GM23338 (cell line): ENCODE measurements around the gene RHBDD2. TPM values are rescaled to one million over a fixed set of nuclear protein-coding genes. Genes with fewer than 3 reads are reported as not detected.

ENCODE experiments used
- ATAC-seq: fragments of 200-7000 bp; cut with Tn5 transposase; 3 replicates; pipeline ENCODE4 v1.9.1; 2020
- DNase-seq: peaks from one replicate; pipeline ENCODE4 v3.0.0-alpha.2; 2015; ENCODE audit warnings: low spot score
- H2AFZ ChIP-seq: fragments of 200-600 bp; sonication (generic); 2 replicates; pipeline ENCODE4 v1.8.0; 2016; ENCODE audit warnings: antibody characterized with exemption, mild to moderate bottlenecking, moderate library complexity
- H3F3A ChIP-seq: fragments of 200-600 bp; sonication (generic); replicated peaks from 2 replicates; pipeline ENCODE4 v1.8.0; 2017; ENCODE audit warnings: antibody characterized with exemption, mixed run types, low read depth
- H3K27ac ChIP-seq: fragments of 200-600 bp; sonication (generic); 2 replicates; pipeline ENCODE4 v1.6.1; 2016; ENCODE audit warnings: low read depth
- H3K27me3 ChIP-seq: fragments of 200-600 bp; sonication (generic); 2 replicates; pipeline ENCODE4 v1.8.0; 2016; ENCODE audit warnings: mild to moderate bottlenecking, mixed run types, moderate library complexity; ENCODE audit not compliant: insufficient read depth
- H3K36me3 ChIP-seq: fragments of 200-600 bp; sonication (generic); 2 replicates; pipeline ENCODE4 v1.8.0; 2016; ENCODE audit warnings: mild to moderate bottlenecking; ENCODE audit not compliant: insufficient read depth
- H3K4me1 ChIP-seq: fragments of 200-600 bp; sonication (generic); 2 replicates; pipeline ENCODE4 v1.8.0; 2016; ENCODE audit warnings: mild to moderate bottlenecking, moderate library complexity; ENCODE audit not compliant: insufficient read depth
- H3K4me2 ChIP-seq: fragments of 200-600 bp; sonication (generic); 2 replicates; pipeline ENCODE4 v1.7.1; 2017; ENCODE audit warnings: mixed run types
- H3K4me3 ChIP-seq: fragments of 200-600 bp; sonication (generic); 2 replicates; pipeline ENCODE4 v1.6.1; 2016; ENCODE audit warnings: mixed run types
- H3K79me2 ChIP-seq: fragments of 200-600 bp; sonication (generic); replicated peaks from 2 replicates; pipeline ENCODE4 v1.8.0; 2017; ENCODE audit warnings: mild to moderate bottlenecking; ENCODE audit not compliant: insufficient read depth
- H3K9me2 ChIP-seq: fragments of 200-600 bp; sonication (generic); 2 replicates; pipeline ENCODE4 v1.8.0; 2017; ENCODE audit not compliant: insufficient read depth
- H4K20me1 ChIP-seq: fragments of 200-600 bp; sonication (generic); replicated peaks from 2 replicates; pipeline ENCODE4 v1.8.0; 2017; ENCODE audit warnings: mild to moderate bottlenecking; ENCODE audit not compliant: insufficient read depth
- H3K27ac Mint-ChIP-seq: 2 replicates; pipeline ENCODE4 v1.8.0; 2020; ENCODE audit warnings: inconsistent platforms, mild to moderate bottlenecking, moderate library complexity, mixed read lengths
- H3K27me3 Mint-ChIP-seq: 3 replicates; pipeline ENCODE4 v1.8.0; 2022; ENCODE audit warnings: low read depth, mild to moderate bottlenecking, moderate library complexity, mixed read lengths, inconsistent platforms; ENCODE audit not compliant: insufficient read depth, poor library complexity
- H3K36me3 Mint-ChIP-seq: 3 replicates; pipeline ENCODE4 v1.8.0; 2021; ENCODE audit warnings: low read depth, mild to moderate bottlenecking, inconsistent platforms, moderate library complexity, mixed read lengths
- H3K4me1 Mint-ChIP-seq: 3 replicates; pipeline ENCODE4 v1.8.0; 2020; ENCODE audit warnings: mild to moderate bottlenecking, inconsistent platforms, mixed read lengths
- H3K4me3 Mint-ChIP-seq: 3 replicates; pipeline ENCODE4 v1.8.0; 2021; ENCODE audit warnings: moderate library complexity, mild to moderate bottlenecking, inconsistent platforms, mixed read lengths
- H3K9me3 Mint-ChIP-seq: 3 replicates; pipeline ENCODE4 v1.8.0; 2020; ENCODE audit warnings: moderate library complexity, mild to moderate bottlenecking, inconsistent platforms, mixed read lengths
- CREB1 ChIP-seq: fragments of 250-450 bp; sonication (Bioruptor Pico); IDR thresholded peaks from 2 replicates; pipeline ENCODE4 v1.5.0; 2020; ENCODE audit warnings: low read depth, mild to moderate bottlenecking, moderate library complexity
- EZH2 ChIP-seq: fragments of 200-600 bp; sonication (generic); IDR thresholded peaks from one replicate; pipeline ENCODE4 v1.8.0; 2017; ENCODE audit warnings: antibody characterized with exemption, mild to moderate bottlenecking, low read depth; ENCODE audit not compliant: unreplicated experiment
- EZH2phosphoT487 ChIP-seq: fragments of 200-600 bp; sonication (generic); IDR thresholded peaks from one replicate; pipeline ENCODE4 v1.8.1; 2018; ENCODE audit warnings: antibody characterized with exemption; ENCODE audit not compliant: unreplicated experiment
- JUNB ChIP-seq: IDR thresholded peaks from one replicate; pipeline ENCODE4 v1.6.1; 2016; ENCODE audit warnings: antibody characterized with exemption; ENCODE audit not compliant: unreplicated experiment
- NANOG ChIP-seq: IDR thresholded peaks from 2 replicates; pipeline ENCODE4 v1.6.1; 2016; ENCODE audit warnings: antibody characterized with exemption, borderline replicate concordance
- POLR2AphosphoS5 ChIP-seq: IDR thresholded peaks from 2 replicates; pipeline ENCODE4 v1.6.1; 2016; ENCODE audit warnings: antibody characterized with exemption, low read depth
- STAT1 ChIP-seq: IDR thresholded peaks from one replicate; pipeline ENCODE4 v1.6.1; 2016; ENCODE audit warnings: antibody characterized with exemption; ENCODE audit not compliant: unreplicated experiment
- ZNF114 ChIP-seq: fragments of 250-450 bp; sonication (Bioruptor Pico); IDR thresholded peaks from 2 replicates; pipeline ENCODE4 v1.5.0; 2020; ENCODE audit warnings: mild to moderate bottlenecking, moderate library complexity
- ZNF331 ChIP-seq: fragments of 250-450 bp; sonication (Bioruptor Pico); IDR thresholded peaks from 2 replicates; pipeline ENCODE4 v1.5.0; 2020; ENCODE audit warnings: low read depth, mild to moderate bottlenecking, moderate library complexity
- polyA plus RNA-seq: library from polyadenylated mRNA; unstranded; fragments of >200 nt; fragmentation: Nextera tagmentation; extraction: Ambion mirVana; gene quantifications from 2 replicates; pipeline ENCODE4 v1.2.1, GENCODE V29; 2016
- total RNA-seq: library from RNA; depleted of rRNA; stranded (reverse); fragments of >200 nt; shearing (Covaris generic); gene quantifications from 2 replicates; pipeline ENCODE4 v1.2.3, GENCODE V29; 2014
- TF ChIP-seq, protein P1 (sequence below), 2 experiments: fragments of 200-600 bp in 1 of 2; sonication (generic) in 1 of 2; conservative IDR thresholded peaks; 2 replicates each; pipeline versions ENCODE4 v1.5.1 to v1.6.1; 2016 to 2017; ENCODE audit warnings: antibody characterized with exemption in 2 of 2, low read depth in 2 of 2, mild to moderate bottlenecking in 2 of 2, moderate library complexity in 1 of 2
- TF ChIP-seq, protein P2 (sequence below): IDR thresholded peaks from one replicate; pipeline ENCODE4 v1.6.1; 2018; ENCODE audit warnings: antibody characterized with exemption; ENCODE audit not compliant: unreplicated experiment

RHBDD2 gene
- total and polyA plus RNA-seq, 2 experiments from 2014 or later, result 23.1 to 25.7 TPM

DNA sequence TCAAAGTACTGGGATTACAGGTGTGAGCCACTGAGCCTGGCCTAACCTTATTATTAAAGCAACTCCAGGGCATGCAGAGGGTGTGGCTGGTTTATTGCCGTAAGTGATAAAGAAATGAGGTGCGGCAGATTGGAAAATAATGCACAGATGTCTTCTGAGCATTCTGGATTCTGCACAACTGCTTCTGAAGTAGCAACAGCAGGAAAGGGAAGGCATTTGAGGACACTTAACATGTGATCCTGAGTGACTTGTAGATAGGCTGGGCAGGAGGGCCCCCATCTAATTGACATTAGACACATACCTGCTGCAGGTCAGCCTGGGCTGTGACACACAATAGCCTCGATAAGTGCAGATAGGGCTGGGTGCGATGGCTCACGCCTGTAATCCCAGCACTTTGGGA lies 5.6 kb downstream of the RHBDD2 start:
- H3K36me3 ChIP-seq, result peaks cover 28% of the 10 kb centered on the region
- peaks cover 11% of the 10 kb centered on the region for H3K27me3 Mint-ChIP-seq
- no peak overlapping the region for H3K4me2 ChIP-seq
- TF ChIP-seq ZNF331 (CRISPR knock-in tag) (no peak), NANOG (no peak), ZNF114 (CRISPR knock-in tag) (no peak), JUNB (no peak), STAT1 (no peak), POLR2AphosphoS5 (no peak)
- TF ChIP-seq, protein P1, sequence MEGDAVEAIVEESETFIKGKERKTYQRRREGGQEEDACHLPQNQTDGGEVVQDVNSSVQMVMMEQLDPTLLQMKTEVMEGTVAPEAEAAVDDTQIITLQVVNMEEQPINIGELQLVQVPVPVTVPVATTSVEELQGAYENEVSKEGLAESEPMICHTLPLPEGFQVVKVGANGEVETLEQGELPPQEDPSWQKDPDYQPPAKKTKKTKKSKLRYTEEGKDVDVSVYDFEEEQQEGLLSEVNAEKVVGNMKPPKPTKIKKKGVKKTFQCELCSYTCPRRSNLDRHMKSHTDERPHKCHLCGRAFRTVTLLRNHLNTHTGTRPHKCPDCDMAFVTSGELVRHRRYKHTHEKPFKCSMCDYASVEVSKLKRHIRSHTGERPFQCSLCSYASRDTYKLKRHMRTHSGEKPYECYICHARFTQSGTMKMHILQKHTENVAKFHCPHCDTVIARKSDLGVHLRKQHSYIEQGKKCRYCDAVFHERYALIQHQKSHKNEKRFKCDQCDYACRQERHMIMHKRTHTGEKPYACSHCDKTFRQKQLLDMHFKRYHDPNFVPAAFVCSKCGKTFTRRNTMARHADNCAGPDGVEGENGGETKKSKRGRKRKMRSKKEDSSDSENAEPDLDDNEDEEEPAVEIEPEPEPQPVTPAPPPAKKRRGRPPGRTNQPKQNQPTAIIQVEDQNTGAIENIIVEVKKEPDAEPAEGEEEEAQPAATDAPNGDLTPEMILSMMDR (conservative IDR thresholded peaks at IDR 0.05; ENCODE audit: low read depth in 2 of 2), result no peak
- H3K9me2 ChIP-seq, result no peaks in the 10 kb centered on the region
- H4K20me1 ChIP-seq, result peaks cover 14% of the 10 kb centered on the region
- H3K4me3 Mint-ChIP-seq, result no peak overlapping the region
- no peak for ATAC-seq
- peaks cover 18% of the 10 kb centered on the region for H3K4me1 Mint-ChIP-seq
- peaks cover 82% of the 10 kb centered on the region for H3K36me3 Mint-ChIP-seq
- no peak overlapping the region for H3K27ac Mint-ChIP-seq
- DNase-seq, result no peak
- H3K9me3 Mint-ChIP-seq, result no peaks in the 10 kb centered on the region
- H3K79me2 ChIP-seq, result peaks cover 23% of the 10 kb centered on the region
- no peak overlapping the region for H3K4me3 ChIP-seq
- no peak overlapping the region for H3K27ac ChIP-seq
- H3F3A ChIP-seq, result no peaks in the 10 kb centered on the region
- no peak overlapping the region for H2AFZ ChIP-seq
- H3K27me3 ChIP-seq, result no peaks in the 10 kb centered on the region
- H3K4me1 ChIP-seq, result peaks cover 7% of the 10 kb centered on the region

DNA sequence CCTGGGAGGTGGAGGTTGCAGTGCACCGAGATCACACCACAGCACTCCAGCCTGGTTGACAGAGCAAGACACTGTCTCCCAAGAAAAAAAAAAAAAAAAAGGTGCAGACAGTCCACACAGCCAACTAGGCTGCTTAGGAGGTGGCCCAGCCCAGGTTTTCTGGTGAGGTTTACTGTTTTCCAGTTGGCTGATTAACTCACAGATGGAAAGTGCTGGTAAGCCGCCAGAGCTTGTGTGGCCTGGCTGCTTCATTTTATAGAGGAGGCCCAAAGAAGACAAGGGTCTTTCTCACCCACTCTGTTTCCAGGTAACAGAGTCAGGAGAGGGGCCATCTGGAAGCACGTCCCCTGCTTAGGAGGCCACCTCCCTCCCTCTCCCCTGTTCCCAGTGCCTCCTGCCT lies 6.2 kb downstream of the RHBDD2 start:
- Mint-ChIP-seq H3K9me3 (no peaks in the 10 kb centered on the region), H3K4me3 (no peak overlapping the region)
- TF ChIP-seq EZH2 (no peak), EZH2phosphoT487 (no peak), ZNF114 (CRISPR knock-in tag) (no peak), POLR2AphosphoS5 (no peak), ZNF331 (CRISPR knock-in tag) (no peak), STAT1 (no peak), JUNB (no peak), CREB1 (CRISPR knock-in tag) (no peak)
- TF ChIP-seq, protein P1 (conservative IDR thresholded peaks at IDR 0.05; ENCODE audit: low read depth in 2 of 2), result no peak
- TF ChIP-seq, protein P2, sequence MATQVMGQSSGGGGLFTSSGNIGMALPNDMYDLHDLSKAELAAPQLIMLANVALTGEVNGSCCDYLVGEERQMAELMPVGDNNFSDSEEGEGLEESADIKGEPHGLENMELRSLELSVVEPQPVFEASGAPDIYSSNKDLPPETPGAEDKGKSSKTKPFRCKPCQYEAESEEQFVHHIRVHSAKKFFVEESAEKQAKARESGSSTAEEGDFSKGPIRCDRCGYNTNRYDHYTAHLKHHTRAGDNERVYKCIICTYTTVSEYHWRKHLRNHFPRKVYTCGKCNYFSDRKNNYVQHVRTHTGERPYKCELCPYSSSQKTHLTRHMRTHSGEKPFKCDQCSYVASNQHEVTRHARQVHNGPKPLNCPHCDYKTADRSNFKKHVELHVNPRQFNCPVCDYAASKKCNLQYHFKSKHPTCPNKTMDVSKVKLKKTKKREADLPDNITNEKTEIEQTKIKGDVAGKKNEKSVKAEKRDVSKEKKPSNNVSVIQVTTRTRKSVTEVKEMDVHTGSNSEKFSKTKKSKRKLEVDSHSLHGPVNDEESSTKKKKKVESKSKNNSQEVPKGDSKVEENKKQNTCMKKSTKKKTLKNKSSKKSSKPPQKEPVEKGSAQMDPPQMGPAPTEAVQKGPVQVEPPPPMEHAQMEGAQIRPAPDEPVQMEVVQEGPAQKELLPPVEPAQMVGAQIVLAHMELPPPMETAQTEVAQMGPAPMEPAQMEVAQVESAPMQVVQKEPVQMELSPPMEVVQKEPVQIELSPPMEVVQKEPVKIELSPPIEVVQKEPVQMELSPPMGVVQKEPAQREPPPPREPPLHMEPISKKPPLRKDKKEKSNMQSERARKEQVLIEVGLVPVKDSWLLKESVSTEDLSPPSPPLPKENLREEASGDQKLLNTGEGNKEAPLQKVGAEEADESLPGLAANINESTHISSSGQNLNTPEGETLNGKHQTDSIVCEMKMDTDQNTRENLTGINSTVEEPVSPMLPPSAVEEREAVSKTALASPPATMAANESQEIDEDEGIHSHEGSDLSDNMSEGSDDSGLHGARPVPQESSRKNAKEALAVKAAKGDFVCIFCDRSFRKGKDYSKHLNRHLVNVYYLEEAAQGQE, result no peak

More for the DNA sequence above, 6.2 kb downstream of the RHBDD2 start:
- H3K36me3 ChIP-seq, result peaks cover 28% of the 10 kb centered on the region
- no peaks in the 10 kb centered on the region for H3K27me3 ChIP-seq
- no peak for DNase-seq
- Mint-ChIP-seq H3K4me1 (peaks cover 15% of the 10 kb centered on the region), H3K27ac (no peak overlapping the region), H3K36me3 (peaks cover 82% of the 10 kb centered on the region), H3K27me3 (peaks cover 11% of the 10 kb centered on the region)
- H3F3A ChIP-seq, result no peaks in the 10 kb centered on the region
- peaks cover 17% of the 10 kb centered on the region for H3K79me2 ChIP-seq
- H3K4me2 ChIP-seq, result no peak overlapping the region
- peaks cover 4% of the 10 kb centered on the region for H3K4me1 ChIP-seq
- no peak overlapping the region for H2AFZ ChIP-seq
- no peak overlapping the region for H3K4me3 ChIP-seq
- H3K27ac ChIP-seq, result no peak overlapping the region
- H4K20me1 ChIP-seq, result peaks cover 14% of the 10 kb centered on the region
- no peaks in the 10 kb centered on the region for H3K9me2 ChIP-seq
- no peak for ATAC-seq
